ENCODE measurements around the gene CAMK1D. TPM values are rescaled to one million over a fixed set of nuclear protein-coding genes. Genes with fewer than 3 reads are reported as not detected.

The CAMK1D gene
- polyA plus RNA-seq, 1 of the 3 experiments (the other 2 are of a cell fraction) = 4.1 TPM

DNA sequence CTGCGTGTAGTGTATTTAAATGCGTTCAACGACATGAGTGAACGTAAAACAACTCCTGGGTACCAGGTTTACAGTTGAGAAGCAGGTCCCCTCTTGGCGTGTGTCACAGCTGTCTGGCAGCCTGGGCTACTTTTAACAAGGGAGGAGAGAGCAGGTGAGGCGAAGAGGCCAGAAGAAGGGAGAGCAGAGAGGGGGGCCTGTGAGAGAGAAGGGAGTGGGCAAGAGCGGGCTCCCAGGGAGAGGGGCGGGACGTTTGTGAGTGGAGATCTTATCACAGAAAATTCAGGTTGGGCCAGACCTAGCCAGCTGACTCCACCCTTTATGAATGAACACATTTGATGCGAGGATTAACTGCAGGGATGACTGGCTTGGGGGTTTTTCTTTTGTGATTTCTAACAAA is 154.0 kb downstream of the CAMK1D start:
- no peak overlapping the region for H3K4me3 ChIP-seq (ENCODE audit: low read depth in 2 of 2, low read length in 1 of 2)
- no peak for TF ChIP-seq RAD21 (IDR thresholded peaks at IDR 0.05; ENCODE audit: low read length)
- no peak for TF ChIP-seq CHD2 (IDR thresholded peaks at IDR 0.05; ENCODE audit: low read length, partially characterized antibody)
- no peak for TF ChIP-seq IRF3 (IDR thresholded peaks at IDR 0.05; ENCODE audit: low read depth, low read length)
- no peak for TF ChIP-seq TAF1 (IDR thresholded peaks at IDR 0.05; ENCODE audit: borderline replicate concordance, low read depth, low read length)
- TF ChIP-seq RCOR1 (IDR thresholded peaks at IDR 0.05; ENCODE audit: low read length) = no peak
- TF ChIP-seq YY1 (IDR thresholded peaks at IDR 0.05; ENCODE audit: low read depth) = no peak
- no peak for TF ChIP-seq FOXJ3 (CRISPR knock-in tag; IDR thresholded peaks at IDR 0.05)
- TF ChIP-seq TCF12 (IDR thresholded peaks at IDR 0.05) = no peak
- no peak for TF ChIP-seq EP300 (IDR thresholded peaks at IDR 0.05; ENCODE audit: borderline replicate concordance in 1 of 2, low read depth in 1 of 2, low read length in 1 of 2)
- TF ChIP-seq USF2 (IDR thresholded peaks at IDR 0.05; ENCODE audit: borderline replicate concordance, low read depth, low read length) = no peak
- no peak for TF ChIP-seq MXI1 (IDR thresholded peaks at IDR 0.05; ENCODE audit: low read depth, low read length)
- TF ChIP-seq, protein P1, sequence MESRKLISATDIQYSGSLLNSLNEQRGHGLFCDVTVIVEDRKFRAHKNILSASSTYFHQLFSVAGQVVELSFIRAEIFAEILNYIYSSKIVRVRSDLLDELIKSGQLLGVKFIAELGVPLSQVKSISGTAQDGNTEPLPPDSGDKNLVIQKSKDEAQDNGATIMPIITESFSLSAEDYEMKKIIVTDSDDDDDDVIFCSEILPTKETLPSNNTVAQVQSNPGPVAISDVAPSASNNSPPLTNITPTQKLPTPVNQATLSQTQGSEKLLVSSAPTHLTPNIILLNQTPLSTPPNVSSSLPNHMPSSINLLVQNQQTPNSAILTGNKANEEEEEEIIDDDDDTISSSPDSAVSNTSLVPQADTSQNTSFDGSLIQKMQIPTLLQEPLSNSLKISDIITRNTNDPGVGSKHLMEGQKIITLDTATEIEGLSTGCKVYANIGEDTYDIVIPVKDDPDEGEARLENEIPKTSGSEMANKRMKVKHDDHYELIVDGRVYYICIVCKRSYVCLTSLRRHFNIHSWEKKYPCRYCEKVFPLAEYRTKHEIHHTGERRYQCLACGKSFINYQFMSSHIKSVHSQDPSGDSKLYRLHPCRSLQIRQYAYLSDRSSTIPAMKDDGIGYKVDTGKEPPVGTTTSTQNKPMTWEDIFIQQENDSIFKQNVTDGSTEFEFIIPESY (IDR thresholded peaks at IDR 0.05; ENCODE audit: borderline replicate concordance, low read depth) = no peak
- TF ChIP-seq GATA2 (CRISPR knock-in tag; IDR thresholded peaks at IDR 0.05) = no peak
- no peak for TF ChIP-seq RXRA (IDR thresholded peaks at IDR 0.05; ENCODE audit: borderline replicate concordance, low read depth)
- no peak for TF ChIP-seq ELF1 (IDR thresholded peaks at IDR 0.05)
- no peak for TF ChIP-seq POLR2AphosphoS5 (IDR thresholded peaks at IDR 0.05; ENCODE audit: low read depth, low read length)
- TF ChIP-seq, protein P2, sequence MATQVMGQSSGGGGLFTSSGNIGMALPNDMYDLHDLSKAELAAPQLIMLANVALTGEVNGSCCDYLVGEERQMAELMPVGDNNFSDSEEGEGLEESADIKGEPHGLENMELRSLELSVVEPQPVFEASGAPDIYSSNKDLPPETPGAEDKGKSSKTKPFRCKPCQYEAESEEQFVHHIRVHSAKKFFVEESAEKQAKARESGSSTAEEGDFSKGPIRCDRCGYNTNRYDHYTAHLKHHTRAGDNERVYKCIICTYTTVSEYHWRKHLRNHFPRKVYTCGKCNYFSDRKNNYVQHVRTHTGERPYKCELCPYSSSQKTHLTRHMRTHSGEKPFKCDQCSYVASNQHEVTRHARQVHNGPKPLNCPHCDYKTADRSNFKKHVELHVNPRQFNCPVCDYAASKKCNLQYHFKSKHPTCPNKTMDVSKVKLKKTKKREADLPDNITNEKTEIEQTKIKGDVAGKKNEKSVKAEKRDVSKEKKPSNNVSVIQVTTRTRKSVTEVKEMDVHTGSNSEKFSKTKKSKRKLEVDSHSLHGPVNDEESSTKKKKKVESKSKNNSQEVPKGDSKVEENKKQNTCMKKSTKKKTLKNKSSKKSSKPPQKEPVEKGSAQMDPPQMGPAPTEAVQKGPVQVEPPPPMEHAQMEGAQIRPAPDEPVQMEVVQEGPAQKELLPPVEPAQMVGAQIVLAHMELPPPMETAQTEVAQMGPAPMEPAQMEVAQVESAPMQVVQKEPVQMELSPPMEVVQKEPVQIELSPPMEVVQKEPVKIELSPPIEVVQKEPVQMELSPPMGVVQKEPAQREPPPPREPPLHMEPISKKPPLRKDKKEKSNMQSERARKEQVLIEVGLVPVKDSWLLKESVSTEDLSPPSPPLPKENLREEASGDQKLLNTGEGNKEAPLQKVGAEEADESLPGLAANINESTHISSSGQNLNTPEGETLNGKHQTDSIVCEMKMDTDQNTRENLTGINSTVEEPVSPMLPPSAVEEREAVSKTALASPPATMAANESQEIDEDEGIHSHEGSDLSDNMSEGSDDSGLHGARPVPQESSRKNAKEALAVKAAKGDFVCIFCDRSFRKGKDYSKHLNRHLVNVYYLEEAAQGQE (IDR thresholded peaks at IDR 0.05; ENCODE audit: low read depth, low read length) = no peak
- H3K79me2 ChIP-seq (ENCODE audit: insufficient read depth) = no peaks in the 10 kb centered on the region
- no peak overlapping the region for H2AFZ ChIP-seq (ENCODE audit: low read depth)
- H4K20me1 ChIP-seq (ENCODE audit: insufficient read depth) = no peaks in the 10 kb centered on the region
- H3K27me3 ChIP-seq (ENCODE audit: insufficient read depth) = no peaks in the 10 kb centered on the region
- POLR2A ChIA-PET = no interaction called here
- no peaks in the 10 kb centered on the region for H3K9me2 ChIP-seq
- H3K9ac ChIP-seq = no peak overlapping the region
- H3K9me3 ChIP-seq = no peaks in the 10 kb centered on the region
- peaks cover 5 to 13% of the 10 kb centered on the region in 2 experiments; a peak in 2 of 4 replicates for H3K4me1 ChIP-seq (ENCODE audit: control insufficient read depth in 1 of 2, insufficient read depth in 2 of 2, low read depth in 1 of 2, low read length in 1 of 2)
- CTCF ChIA-PET = no interaction called here
- H3F3A ChIP-seq (replicated peaks; ENCODE audit: insufficient read depth) = no peaks in the 10 kb centered on the region
- no peak overlapping the region for H3K27ac ChIP-seq (ENCODE audit: low read depth in 2 of 2, low read length in 1 of 2)
- H3K4me2 ChIP-seq = no peak overlapping the region
- no peak for DNase-seq
- WGBS (ENCODE audit: low lambda C conversion rate) = 87% methylated on average over 10 of the region's 10 CpGs
- H3K36me3 ChIP-seq (replicated peaks in 1 of 2; ENCODE audit: control insufficient read depth in 1 of 2, insufficient read depth in 2 of 2, low read length in 1 of 2) = no peaks in the 10 kb centered on the region

Data from SK-N-SH (cell line).